GM18520 (cell line): ENCODE data around the gene PMIS2.
A peak's percentile ranks its signal among the peaks of the same experiment; 100 is the strongest.

Experiments
- ATAC-seq: cut with Tn5 transposase; IDR thresholded peaks from one replicate; pipeline ENCODE4 v1.9.1; 2021; ENCODE audit not compliant: unreplicated experiment

PMIS2 gene

GRCh38 chr19:35585848-35586247 lies at the start of gene PMIS2:
Gene PMIS2, plus strand, starts transcription at chr19:35586173. Its CDS starts 87 bp downstream, at chr19:35586260.
- ATAC-seq = no peak

- no peak for ATAC-seq
These were observed 46.7 kb upstream of the PMIS2 start for GRCh38 chr19:35539314-35539713.

- no peak for ATAC-seq
These were observed 46.1 kb upstream of the PMIS2 start for GRCh38 chr19:35539850-35540249.

GRCh38 chr19:35540356-35540927 lies 45.5 kb upstream of the PMIS2 start:
- ATAC-seq = no peak

GRCh38 chr19:35542209-35542608 lies 43.8 kb upstream of the PMIS2 start:
- no peak for ATAC-seq

- ATAC-seq = no peak
These were observed 42.5 kb upstream of the PMIS2 start for GRCh38 chr19:35543280-35544109.

GRCh38 chr19:35544110-35544802 lies 41.7 kb upstream of the PMIS2 start:
- ATAC-seq = no peak

- peak; percentile 76 for ATAC-seq
These were observed 40.7 kb upstream of the PMIS2 start, which contains the start of gene TMEM147 for GRCh38 chr19:35545001-35545854. Gene TMEM147, plus strand, starts transcription at chr19:35545626. Its CDS starts 114 bp downstream, at chr19:35545740.

- peak; percentile 37 for ATAC-seq
These were observed 40.1 kb upstream of the PMIS2 start for GRCh38 chr19:35545855-35546381.

GRCh38 chr19:35546532-35546931 lies 39.4 kb upstream of the PMIS2 start:
- ATAC-seq = no peak

GRCh38 chr19:35549174-35549788 lies 36.7 kb upstream of the PMIS2 start:
- ATAC-seq = no peak

- no peak for ATAC-seq
These were observed 36.0 kb upstream of the PMIS2 start for GRCh38 chr19:35549879-35550523.

GRCh38 chr19:35551091-35551810 lies 34.7 kb upstream of the PMIS2 start:
- no peak for ATAC-seq

- no peak for ATAC-seq
These were observed 33.2 kb upstream of the PMIS2 start for GRCh38 chr19:35552534-35553384.

- no peak for ATAC-seq
These were observed 32.5 kb upstream of the PMIS2 start for GRCh38 chr19:35553385-35554000.

- no peak for ATAC-seq
These were observed 31.9 kb upstream of the PMIS2 start for GRCh38 chr19:35554076-35554475.

GRCh38 chr19:35555301-35556005 lies 30.5 kb upstream of the PMIS2 start:
- ATAC-seq = no peak
